Sigmoid colon (tissue), 4 donors: ENCODE measurements around the gene LLGL2.

Experiments used
- EP300 ChIP-seq, 4 donors: sonication (generic); formaldehyde crosslinking; IDR thresholded peaks; one replicate each; pipeline ENCODE4 v1.6.1; 2017; ENCODE audit warnings: antibody characterized with exemption in 4 of 4
- POLR2A ChIP-seq, 2 donors: fragments of 450-650 bp; IDR thresholded peaks; one replicate each; pipeline ENCODE4 v1.6.1; 2016; ENCODE audit warnings: antibody characterized with exemption in 2 of 2, mild to moderate bottlenecking in 2 of 2, moderate library complexity in 2 of 2
- POLR2AphosphoS5 ChIP-seq, 4 donors: sonication (generic); formaldehyde crosslinking; IDR thresholded peaks; one replicate each; pipeline ENCODE4 v1.6.1; 2017; ENCODE audit warnings: antibody characterized with exemption in 4 of 4
- TF ChIP-seq, protein P1 (sequence below), 4 experiments: fragments of 450-650 bp in 3 of 4; fragments of 200-600 bp in 1 of 4; IDR thresholded peaks; one replicate each; pipeline ENCODE4 v1.5.1; 2016 to 2019; ENCODE audit warnings: antibody characterized with exemption in 4 of 4, mild to moderate bottlenecking in 3 of 4, moderate library complexity in 2 of 4

DNA sequence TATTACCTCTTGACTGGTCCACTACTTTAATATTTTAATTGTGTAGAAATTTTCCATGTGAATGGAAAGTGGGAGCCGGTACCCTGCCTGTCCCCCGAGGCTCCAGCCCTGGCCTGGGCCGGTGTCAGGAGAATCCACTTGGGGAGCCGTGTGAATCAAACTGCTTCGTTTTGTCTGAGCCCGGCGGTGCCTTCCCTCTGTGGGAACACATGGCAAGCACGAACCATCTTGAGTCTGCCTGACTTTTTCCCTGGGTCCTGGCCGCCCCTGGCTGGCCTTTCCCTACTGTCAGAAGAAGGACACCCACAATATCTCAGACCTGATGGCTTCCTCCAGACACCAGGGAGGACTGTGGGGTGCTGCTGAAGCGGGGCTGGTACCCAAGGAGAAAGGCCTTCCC is 49.7 kb downstream of the LLGL2 start:
- TF ChIP-seq POLR2A (IDR thresholded peaks at IDR 0.05) (no peak), POLR2AphosphoS5 (IDR thresholded peaks at IDR 0.05) (no peak), EP300 (IDR thresholded peaks at IDR 0.05) (no peak)
- TF ChIP-seq, protein P1, sequence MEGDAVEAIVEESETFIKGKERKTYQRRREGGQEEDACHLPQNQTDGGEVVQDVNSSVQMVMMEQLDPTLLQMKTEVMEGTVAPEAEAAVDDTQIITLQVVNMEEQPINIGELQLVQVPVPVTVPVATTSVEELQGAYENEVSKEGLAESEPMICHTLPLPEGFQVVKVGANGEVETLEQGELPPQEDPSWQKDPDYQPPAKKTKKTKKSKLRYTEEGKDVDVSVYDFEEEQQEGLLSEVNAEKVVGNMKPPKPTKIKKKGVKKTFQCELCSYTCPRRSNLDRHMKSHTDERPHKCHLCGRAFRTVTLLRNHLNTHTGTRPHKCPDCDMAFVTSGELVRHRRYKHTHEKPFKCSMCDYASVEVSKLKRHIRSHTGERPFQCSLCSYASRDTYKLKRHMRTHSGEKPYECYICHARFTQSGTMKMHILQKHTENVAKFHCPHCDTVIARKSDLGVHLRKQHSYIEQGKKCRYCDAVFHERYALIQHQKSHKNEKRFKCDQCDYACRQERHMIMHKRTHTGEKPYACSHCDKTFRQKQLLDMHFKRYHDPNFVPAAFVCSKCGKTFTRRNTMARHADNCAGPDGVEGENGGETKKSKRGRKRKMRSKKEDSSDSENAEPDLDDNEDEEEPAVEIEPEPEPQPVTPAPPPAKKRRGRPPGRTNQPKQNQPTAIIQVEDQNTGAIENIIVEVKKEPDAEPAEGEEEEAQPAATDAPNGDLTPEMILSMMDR (IDR thresholded peaks at IDR 0.05): no peak
